Measurements from ENCODE around the gene PRRT2. TPM values are rescaled to one million over a fixed set of nuclear protein-coding genes. Genes with fewer than 3 reads are reported as not detected.

The PRRT2 gene
- total RNA-seq, 4 donors from 2014 or later: 3.6 to 11.2 (median 6.7) TPM

GRCh38 chr16:29816694-29817441 lies 4.9 kb downstream of the PRRT2 start:
- intact Hi-C loops (cut with DNase I): no loop called here
- Histone ChIP-seq H3K4me3 (peak overlapping the region; percentile 60 to 84 (median 70)), H3K27me3 (no peaks in the 10 kb centered on the region), H3K27ac (replicated peaks in 1 of 4) (peak overlapping the region; percentile 95 to 96 (median 96)), H3K9me3 (no peaks in the 10 kb centered on the region), H3K4me1 (peaks cover 70 to 88% (median 84%) of the 10 kb centered on the region in 4 donors), H3K36me3 (peaks cover 0 to 19% (median 16%) of the 10 kb centered on the region in 4 donors)
- no peak for DNase-seq (ENCODE audit: extremely low spot score)
- whole genome bisulfite sequencing: 3% methylated on average over 25 of the region's 37 CpGs
- TF ChIP-seq CTCF (IDR thresholded peaks at IDR 0.05) (no peak), POLR2A (IDR thresholded peaks at IDR 0.05; ENCODE audit: low read depth) (no peak), EP300 (IDR thresholded peaks at IDR 0.05) (no peak), POLR2AphosphoS5 (IDR thresholded peaks at IDR 0.05) (no peak)

DNA sequence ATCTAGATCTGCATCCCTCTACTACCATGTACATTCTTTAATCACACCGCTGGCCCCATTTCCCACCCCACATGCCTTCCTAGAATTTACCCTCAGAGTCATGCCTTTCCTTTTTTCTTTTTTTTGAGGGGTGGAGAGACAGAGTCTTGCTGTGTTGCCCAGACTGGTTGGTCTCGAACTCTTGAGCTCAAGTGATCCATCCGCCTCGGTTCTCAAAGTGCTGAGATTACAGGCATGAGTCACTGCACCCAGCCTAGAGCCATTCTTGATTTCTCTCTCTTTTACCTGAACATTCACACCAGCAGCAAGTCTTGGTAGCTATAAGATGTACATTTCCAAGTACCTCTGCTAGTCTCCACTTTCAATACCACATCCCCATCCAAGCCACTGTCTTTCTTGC lies 6.1 kb downstream of the PRRT2 start:
- Histone ChIP-seq H3K27me3 (no peaks in the 10 kb centered on the region), H3K4me3 (no peak overlapping the region), H3K27ac (replicated peaks in 1 of 4) (peak overlapping the region in 1 of 4 donors; percentile 96), H3K4me1 (peaks cover 69 to 88% (median 84%) of the 10 kb centered on the region in 4 donors), H3K9me3 (no peaks in the 10 kb centered on the region), H3K36me3 (peaks cover 0 to 19% (median 16%) of the 10 kb centered on the region in 4 donors)
- no peak for TF ChIP-seq POLR2AphosphoS5 (IDR thresholded peaks at IDR 0.05)
- no peak for TF ChIP-seq CTCF (IDR thresholded peaks at IDR 0.05)
- TF ChIP-seq POLR2A (IDR thresholded peaks at IDR 0.05; ENCODE audit: low read depth): no peak
- TF ChIP-seq EP300 (IDR thresholded peaks at IDR 0.05): no peak
- DNase-seq (ENCODE audit: extremely low spot score): no peak
- intact Hi-C loops (cut with DNase I): no loop called here
- 89% methylated on average over 4 of the region's 4 CpGs for WGBS

- intact Hi-C loops (cut with DNase I): no loop called here
- peaks cover 67 to 88% (median 84%) of the 10 kb centered on the region in 4 donors for H3K4me1 ChIP-seq
Measured at GRCh38 chr16:29819506-29819905, 7.5 kb downstream of the PRRT2 start.

DNA sequence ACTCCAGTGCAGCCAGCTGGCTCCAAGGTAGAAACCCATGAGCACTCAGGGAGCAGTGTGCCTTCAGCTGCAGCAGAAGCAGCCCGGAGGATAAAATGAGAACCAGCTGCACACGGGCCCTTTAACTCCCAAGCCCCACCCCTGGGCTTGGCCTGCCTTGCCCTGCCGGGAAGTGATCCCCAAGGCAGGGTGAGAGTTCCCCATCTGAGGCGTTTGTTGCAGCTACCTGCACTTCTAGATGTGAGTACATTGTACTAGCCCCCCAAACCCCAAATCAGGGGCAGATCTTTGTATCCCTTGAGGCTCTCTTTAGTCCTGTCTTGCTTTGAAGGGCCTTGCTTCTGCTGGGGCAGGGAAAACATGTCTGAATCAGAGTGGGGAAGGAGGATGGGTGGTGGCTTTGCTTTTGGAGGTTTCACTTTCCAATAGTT lies 8.3 kb downstream of the PRRT2 start, which contains the start of gene MVP:
TSS of gene MVP (plus strand) at position 192 of the 431 bp plus-strand sequence. CDS start 10,088 bp downstream, outside the sequence.
- 0% methylated on average over 4 of the region's 4 CpGs for WGBS

More at GRCh38 chr16:29819506-29819905, 7.5 kb downstream of the PRRT2 start:
- H3K27ac ChIP-seq (replicated peaks in 1 of 4): peak overlapping the region in 3 of 4 donors; percentile 84 to 91 (median 87)
- no peak for DNase-seq (ENCODE audit: extremely low spot score)
- WGBS: 74% methylated on average over 13 of the region's 15 CpGs
- no peaks in the 10 kb centered on the region for H3K27me3 ChIP-seq
- no peak for TF ChIP-seq EP300 (IDR thresholded peaks at IDR 0.05)
- TF ChIP-seq POLR2A (IDR thresholded peaks at IDR 0.05; ENCODE audit: low read depth): no peak
- TF ChIP-seq CTCF (IDR thresholded peaks at IDR 0.05): no peak
- TF ChIP-seq POLR2AphosphoS5 (IDR thresholded peaks at IDR 0.05): no peak
- no peaks in the 10 kb centered on the region for H3K9me3 ChIP-seq
- H3K4me3 ChIP-seq: peak overlapping the region in 1 of 4 donors; percentile 82
- H3K36me3 ChIP-seq: peaks cover 0 to 19% (median 16%) of the 10 kb centered on the region in 4 donors

More for the DNA sequence above, 8.3 kb downstream of the PRRT2 start, which contains the start of gene MVP:
- Histone ChIP-seq H3K36me3 (peaks cover 0 to 19% (median 16%) of the 10 kb centered on the region in 4 donors), H3K27ac (replicated peaks in 1 of 4) (peak within 1 kb of the TSS; percentile 81 to 91 (median 86)), H3K4me1 (peaks cover 67 to 88% (median 84%) of the 10 kb centered on the region in 4 donors), H3K27me3 (no peaks in the 10 kb centered on the region), H3K9me3 (no peaks in the 10 kb centered on the region), H3K4me3 (peak within 1 kb of the TSS; percentile 64 to 82 (median 72))
- intact Hi-C loops (cut with DNase I): no loop called here
- TF ChIP-seq POLR2A (IDR thresholded peaks at IDR 0.05; ENCODE audit: low read depth) (peak; percentile 41), CTCF (IDR thresholded peaks at IDR 0.05) (no peak), POLR2AphosphoS5 (IDR thresholded peaks at IDR 0.05) (peak; percentile 81 to 83), EP300 (IDR thresholded peaks at IDR 0.05) (no peak)
- no peak for DNase-seq (ENCODE audit: extremely low spot score)
